Epithelial cell of esophagus (primary cell): ENCODE data around the gene MED4.
A peak's percentile ranks its signal among the peaks of the same experiment; 100 is the strongest.
"Not testable (repeated sequence)": the region's sequence is repeated elsewhere in the genome, so short reads cannot be mapped to it uniquely, and the experiment has no call there.

ENCODE experiments used
- DNase-seq: peaks from one replicate; pipeline ENCODE4 v3.0.0; 2010; ENCODE audit warnings: low read depth
- H3K4me3 ChIP-seq: 2 replicates; pipeline ENCODE4 v1.5.1; 2011; ENCODE audit warnings: mild to moderate bottlenecking, low read length, control low read depth
- TF ChIP-seq, protein P1 (sequence below): IDR thresholded peaks from 2 replicates; pipeline ENCODE4 v1.5.1; 2011; ENCODE audit warnings: low read depth, mild to moderate bottlenecking, low read length, control low read depth, inconsistent platforms; ENCODE audit not compliant: insufficient read depth; ENCODE audit errors: missing control alignments

Gene MED4

GRCh38 chr13:48066310-48066989 lies 28.5 kb downstream of the MED4 start:
- no peak overlapping the region for H3K4me3 ChIP-seq
- TF ChIP-seq, protein P1, sequence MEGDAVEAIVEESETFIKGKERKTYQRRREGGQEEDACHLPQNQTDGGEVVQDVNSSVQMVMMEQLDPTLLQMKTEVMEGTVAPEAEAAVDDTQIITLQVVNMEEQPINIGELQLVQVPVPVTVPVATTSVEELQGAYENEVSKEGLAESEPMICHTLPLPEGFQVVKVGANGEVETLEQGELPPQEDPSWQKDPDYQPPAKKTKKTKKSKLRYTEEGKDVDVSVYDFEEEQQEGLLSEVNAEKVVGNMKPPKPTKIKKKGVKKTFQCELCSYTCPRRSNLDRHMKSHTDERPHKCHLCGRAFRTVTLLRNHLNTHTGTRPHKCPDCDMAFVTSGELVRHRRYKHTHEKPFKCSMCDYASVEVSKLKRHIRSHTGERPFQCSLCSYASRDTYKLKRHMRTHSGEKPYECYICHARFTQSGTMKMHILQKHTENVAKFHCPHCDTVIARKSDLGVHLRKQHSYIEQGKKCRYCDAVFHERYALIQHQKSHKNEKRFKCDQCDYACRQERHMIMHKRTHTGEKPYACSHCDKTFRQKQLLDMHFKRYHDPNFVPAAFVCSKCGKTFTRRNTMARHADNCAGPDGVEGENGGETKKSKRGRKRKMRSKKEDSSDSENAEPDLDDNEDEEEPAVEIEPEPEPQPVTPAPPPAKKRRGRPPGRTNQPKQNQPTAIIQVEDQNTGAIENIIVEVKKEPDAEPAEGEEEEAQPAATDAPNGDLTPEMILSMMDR, result no peak
- DNase-seq, result peak; percentile 69

DNA sequence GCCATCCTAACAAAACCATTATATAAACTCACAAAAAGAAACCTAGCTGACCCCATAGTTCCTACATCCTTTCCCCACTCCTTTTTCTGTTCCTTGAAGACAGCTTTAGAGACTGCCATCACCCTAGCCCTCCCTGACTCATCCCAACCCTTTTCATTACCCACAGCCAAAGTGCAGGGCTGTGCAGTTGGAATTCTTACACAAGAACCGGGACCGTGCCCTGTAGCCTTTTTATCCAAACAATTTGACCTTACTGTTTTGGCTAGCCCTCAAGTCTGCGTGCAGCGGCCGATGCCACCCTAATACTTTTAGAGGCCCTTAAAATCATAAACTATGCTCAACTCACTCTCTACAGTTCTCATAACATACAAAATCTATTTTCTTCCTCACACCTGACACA lies 35.0 kb downstream of the MED4 start:
- H3K4me3 ChIP-seq, DNase-seq: not testable (repeated sequence)

- DNase-seq, H3K4me3 ChIP-seq: not testable (repeated sequence)
Observed at GRCh38 chr13:48058536-48058935, 36.4 kb downstream of the MED4 start.

DNA sequence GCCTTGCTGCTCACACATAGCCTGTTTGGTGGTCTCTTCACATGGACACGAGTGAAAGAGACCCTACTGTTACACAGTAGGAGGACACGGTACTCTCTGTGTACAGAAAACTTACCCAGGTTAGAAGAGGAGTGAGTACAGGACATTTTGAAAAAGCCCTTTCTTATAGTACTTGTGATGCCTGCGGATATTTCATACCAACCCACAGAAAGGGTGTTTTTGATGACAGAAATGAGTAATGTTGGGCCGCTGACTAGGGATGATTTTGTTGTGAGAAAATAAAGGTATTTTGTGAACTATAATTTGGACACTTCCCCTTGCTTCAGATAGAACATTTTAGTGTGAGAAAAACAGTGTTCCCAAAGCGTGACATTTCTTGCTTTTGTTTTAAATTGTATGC lies 39.2 kb downstream of the MED4 start:
- DNase-seq, result no peak
- no peak overlapping the region for H3K4me3 ChIP-seq
- TF ChIP-seq, protein P1, result no peak

- no peak for DNase-seq
- no peak overlapping the region for H3K4me3 ChIP-seq
- TF ChIP-seq, protein P1, result no peak
Observed at GRCh38 chr13:48054601-48055000, 40.3 kb downstream of the MED4 start.

DNA sequence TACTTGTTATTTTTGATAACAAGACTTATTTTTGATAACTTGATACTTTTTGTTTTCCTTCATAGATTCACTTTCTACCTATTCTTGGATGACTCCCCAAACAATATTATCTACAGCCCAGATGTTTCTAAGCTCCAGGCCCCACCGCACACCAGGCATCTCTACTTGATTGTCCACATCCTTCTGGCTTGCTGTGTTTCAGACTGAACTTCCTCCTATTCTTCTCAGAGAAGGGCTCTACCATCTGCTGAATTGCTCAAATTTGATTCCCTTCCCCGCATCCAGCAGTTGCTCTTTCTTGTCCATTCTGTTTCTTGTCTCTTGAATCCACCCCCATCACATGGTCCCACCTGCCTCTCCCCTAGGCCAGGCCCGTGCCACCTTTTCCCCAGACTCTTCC lies 44.4 kb downstream of the MED4 start:
- DNase-seq, result no peak
- no peak overlapping the region for H3K4me3 ChIP-seq
- TF ChIP-seq, protein P1, result no peak

- TF ChIP-seq, protein P1, result no peak
- H3K4me3 ChIP-seq, result no peak overlapping the region
- DNase-seq, result no peak
Observed at GRCh38 chr13:48043789-48044503, 51.0 kb downstream of the MED4 start.

DNA sequence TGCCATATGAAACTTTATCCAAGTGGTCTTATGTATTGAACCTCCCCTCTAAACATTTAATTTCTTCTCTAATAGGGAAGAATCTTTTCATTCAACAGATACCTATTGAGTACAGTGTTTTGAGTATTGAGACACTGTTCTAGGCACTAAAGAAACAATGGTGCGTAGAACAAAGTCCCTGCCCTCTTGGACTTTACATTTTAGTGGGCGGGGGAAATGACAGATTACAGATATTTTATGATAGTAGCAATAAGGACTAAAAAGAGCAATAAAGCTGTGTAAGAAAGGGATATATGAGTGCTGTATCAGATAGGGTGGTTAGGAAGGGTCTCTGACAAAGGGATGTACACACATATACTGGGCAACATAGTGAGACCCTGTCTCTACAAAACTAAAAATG lies 52.0 kb downstream of the MED4 start:
- TF ChIP-seq, protein P1, result no peak
- DNase-seq, result no peak
- H3K4me3 ChIP-seq, result no peak overlapping the region
